ENCODE data around the gene MOV10L1. TPM values are rescaled to one million over a fixed set of nuclear protein-coding genes. Genes with fewer than 3 reads are reported as not detected.

The MOV10L1 gene
- total and polyA plus RNA-seq, 2 experiments from 2014 or later = 0.73 to 1.8 TPM

- H3K4me2 ChIP-seq = no peak overlapping the region
- no peaks in the 10 kb centered on the region for H3K9me2 ChIP-seq (ENCODE audit: insufficient read depth)
- TF ChIP-seq, protein P1, sequence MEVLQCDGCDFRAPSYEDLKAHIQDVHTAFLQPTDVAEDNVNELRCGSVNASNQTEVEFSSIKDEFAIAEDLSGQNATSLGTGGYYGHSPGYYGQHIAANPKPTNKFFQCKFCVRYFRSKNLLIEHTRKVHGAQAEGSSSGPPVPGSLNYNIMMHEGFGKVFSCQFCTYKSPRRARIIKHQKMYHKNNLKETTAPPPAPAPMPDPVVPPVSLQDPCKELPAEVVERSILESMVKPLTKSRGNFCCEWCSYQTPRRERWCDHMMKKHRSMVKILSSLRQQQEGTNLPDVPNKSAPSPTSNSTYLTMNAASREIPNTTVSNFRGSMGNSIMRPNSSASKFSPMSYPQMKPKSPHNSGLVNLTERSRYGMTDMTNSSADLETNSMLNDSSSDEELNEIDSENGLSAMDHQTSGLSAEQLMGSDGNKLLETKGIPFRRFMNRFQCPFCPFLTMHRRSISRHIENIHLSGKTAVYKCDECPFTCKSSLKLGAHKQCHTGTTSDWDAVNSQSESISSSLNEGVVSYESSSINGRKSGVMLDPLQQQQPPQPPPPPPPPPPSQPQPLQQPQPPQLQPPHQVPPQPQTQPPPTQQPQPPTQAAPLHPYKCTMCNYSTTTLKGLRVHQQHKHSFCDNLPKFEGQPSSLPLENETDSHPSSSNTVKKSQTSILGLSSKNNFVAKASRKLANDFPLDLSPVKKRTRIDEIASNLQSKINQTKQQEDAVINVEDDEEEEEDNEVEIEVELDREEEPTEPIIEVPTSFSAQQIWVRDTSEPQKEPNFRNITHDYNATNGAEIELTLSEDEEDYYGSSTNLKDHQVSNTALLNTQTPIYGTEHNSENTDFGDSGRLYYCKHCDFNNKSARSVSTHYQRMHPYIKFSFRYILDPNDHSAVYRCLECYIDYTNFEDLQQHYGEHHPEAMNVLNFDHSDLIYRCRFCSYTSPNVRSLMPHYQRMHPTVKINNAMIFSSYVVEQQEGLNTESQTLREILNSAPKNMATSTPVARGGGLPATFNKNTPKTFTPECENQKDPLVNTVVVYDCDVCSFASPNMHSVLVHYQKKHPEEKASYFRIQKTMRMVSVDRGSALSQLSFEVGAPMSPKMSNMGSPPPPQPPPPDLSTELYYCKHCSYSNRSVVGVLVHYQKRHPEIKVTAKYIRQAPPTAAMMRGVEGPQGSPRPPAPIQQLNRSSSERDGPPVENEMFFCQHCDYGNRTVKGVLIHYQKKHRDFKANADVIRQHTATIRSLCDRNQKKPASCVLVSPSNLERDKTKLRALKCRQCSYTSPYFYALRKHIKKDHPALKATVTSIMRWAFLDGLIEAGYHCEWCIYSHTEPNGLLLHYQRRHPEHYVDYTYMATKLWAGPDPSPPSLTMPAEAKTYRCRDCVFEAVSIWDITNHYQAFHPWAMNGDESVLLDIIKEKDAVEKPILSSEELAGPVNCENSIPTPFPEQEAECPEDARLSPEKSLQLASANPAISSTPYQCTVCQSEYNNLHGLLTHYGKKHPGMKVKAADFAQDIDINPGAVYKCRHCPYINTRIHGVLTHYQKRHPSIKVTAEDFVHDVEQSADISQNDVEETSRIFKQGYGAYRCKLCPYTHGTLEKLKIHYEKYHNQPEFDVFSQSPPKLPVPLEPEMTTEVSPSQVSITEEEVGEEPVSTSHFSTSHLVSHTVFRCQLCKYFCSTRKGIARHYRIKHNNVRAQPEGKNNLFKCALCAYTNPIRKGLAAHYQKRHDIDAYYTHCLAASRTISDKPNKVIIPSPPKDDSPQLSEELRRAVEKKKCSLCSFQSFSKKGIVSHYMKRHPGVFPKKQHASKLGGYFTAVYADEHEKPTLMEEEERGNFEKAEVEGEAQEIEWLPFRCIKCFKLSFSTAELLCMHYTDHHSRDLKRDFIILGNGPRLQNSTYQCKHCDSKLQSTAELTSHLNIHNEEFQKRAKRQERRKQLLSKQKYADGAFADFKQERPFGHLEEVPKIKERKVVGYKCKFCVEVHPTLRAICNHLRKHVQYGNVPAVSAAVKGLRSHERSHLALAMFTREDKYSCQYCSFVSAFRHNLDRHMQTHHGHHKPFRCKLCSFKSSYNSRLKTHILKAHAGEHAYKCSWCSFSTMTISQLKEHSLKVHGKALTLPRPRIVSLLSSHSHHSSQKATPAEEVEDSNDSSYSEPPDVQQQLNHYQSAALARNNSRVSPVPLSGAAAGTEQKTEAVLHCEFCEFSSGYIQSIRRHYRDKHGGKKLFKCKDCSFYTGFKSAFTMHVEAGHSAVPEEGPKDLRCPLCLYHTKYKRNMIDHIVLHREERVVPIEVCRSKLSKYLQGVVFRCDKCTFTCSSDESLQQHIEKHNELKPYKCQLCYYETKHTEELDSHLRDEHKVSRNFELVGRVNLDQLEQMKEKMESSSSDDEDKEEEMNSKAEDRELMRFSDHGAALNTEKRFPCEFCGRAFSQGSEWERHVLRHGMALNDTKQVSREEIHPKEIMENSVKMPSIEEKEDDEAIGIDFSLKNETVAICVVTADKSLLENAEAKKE (CRISPR knock-in tag; IDR thresholded peaks at IDR 0.05) = no peak
- no peak for TF ChIP-seq STAT1 (IDR thresholded peaks at IDR 0.05; ENCODE audit: unreplicated experiment)
- no peak for TF ChIP-seq CTCF (conservative IDR thresholded peaks at IDR 0.05; ENCODE audit: low read depth in 2 of 2)
- no peak for TF ChIP-seq ETS1 (IDR thresholded peaks at IDR 0.05)
- TF ChIP-seq POLR2AphosphoS5 (IDR thresholded peaks at IDR 0.05; ENCODE audit: low read depth) = no peak
- TF ChIP-seq JUNB (IDR thresholded peaks at IDR 0.05; ENCODE audit: unreplicated experiment) = no peak
- no peak for TF ChIP-seq ZNF331 (CRISPR knock-in tag; IDR thresholded peaks at IDR 0.05; ENCODE audit: low read depth)
- TF ChIP-seq EZH2phosphoT487 (IDR thresholded peaks at IDR 0.05; ENCODE audit: unreplicated experiment) = no peak
- no peak for TF ChIP-seq NANOG (IDR thresholded peaks at IDR 0.05; ENCODE audit: borderline replicate concordance)
- no peak for TF ChIP-seq ZNF114 (CRISPR knock-in tag; IDR thresholded peaks at IDR 0.05)
- no peak for TF ChIP-seq REST (IDR thresholded peaks at IDR 0.05; ENCODE audit: unreplicated experiment)
- H2AFZ ChIP-seq = no peak overlapping the region
- peaks cover 21% of the 10 kb centered on the region for H3K79me2 ChIP-seq (replicated peaks; ENCODE audit: insufficient read depth)
- no peak for DNase-seq (ENCODE audit: low spot score)
- Mint-ChIP-seq H3K27ac (no peak overlapping the region), H3K27me3 (ENCODE audit: insufficient read depth, low read depth, poor library complexity) (peaks cover 9% of the 10 kb centered on the region), H3K4me3 (no peak overlapping the region), H3K9me3 (peaks cover 6% of the 10 kb centered on the region; the same call in 2 of the 3 replicates), H3K4me1 (peaks cover 14% of the 10 kb centered on the region), H3K36me3 (ENCODE audit: low read depth) (peaks cover 28% of the 10 kb centered on the region)
- no peak for ATAC-seq
- H4K20me1 ChIP-seq (replicated peaks; ENCODE audit: insufficient read depth) = peaks cover 13% of the 10 kb centered on the region
- H3K36me3 ChIP-seq (ENCODE audit: insufficient read depth) = no peaks in the 10 kb centered on the region; the same call in 1 of the 2 replicates
- peaks cover 8% of the 10 kb centered on the region; the same call in 1 of the 2 replicates for H3K4me1 ChIP-seq (ENCODE audit: insufficient read depth)
- H3K4me3 ChIP-seq = no peak overlapping the region
- peaks cover 14% of the 10 kb centered on the region for H3F3A ChIP-seq (replicated peaks; ENCODE audit: low read depth)
- no peak overlapping the region for H3K27ac ChIP-seq (ENCODE audit: low read depth)
- peaks cover 9% of the 10 kb centered on the region; the same call in 1 of the 2 replicates for H3K27me3 ChIP-seq (ENCODE audit: insufficient read depth)
Measured at GRCh38 chr22:50203288-50203687, 113.5 kb downstream of the MOV10L1 start.

Data from GM23338 (cell line).